AG08396 (cell line): ENCODE measurements around the gene HAND2.

Experiments
- DNase-seq: peaks from one replicate; pipeline ENCODE4 v3.0.0; 2012; ENCODE audit warnings: low spot score, mixed read lengths

Gene HAND2

GRCh38 chr4:173519111-173520101 lies 10.6 kb downstream of the HAND2 start:
- no peak for DNase-seq

- DNase-seq: no peak
These were observed 11.5 kb downstream of the HAND2 start for GRCh38 chr4:173518425-173519102.

GRCh38 chr4:173517781-173518424 lies 12.1 kb downstream of the HAND2 start:
- DNase-seq: no peak

- DNase-seq: no peak
These were observed 13.2 kb downstream of the HAND2 start for GRCh38 chr4:173516621-173517524.

- no peak for DNase-seq
These were observed 14.6 kb downstream of the HAND2 start for GRCh38 chr4:173515458-173515857.

- no peak for DNase-seq
These were observed 15.3 kb downstream of the HAND2 start for GRCh38 chr4:173514641-173515217.

- DNase-seq: no peak
These were observed 16.4 kb downstream of the HAND2 start for GRCh38 chr4:173513651-173514050.

GRCh38 chr4:173511787-173512361 lies 18.2 kb downstream of the HAND2 start:
- no peak for DNase-seq

GRCh38 chr4:173509036-173510001 lies 20.7 kb downstream of the HAND2 start:
- no peak for DNase-seq

GRCh38 chr4:173508386-173509035 lies 21.5 kb downstream of the HAND2 start:
- no peak for DNase-seq

- no peak for DNase-seq
These were observed 22.3 kb downstream of the HAND2 start for GRCh38 chr4:173507471-173508385.

GRCh38 chr4:173506597-173507211 lies 23.3 kb downstream of the HAND2 start:
- DNase-seq: no peak

- peak; percentile 87 for DNase-seq
These were observed 24.0 kb downstream of the HAND2 start for GRCh38 chr4:173505924-173506518.

- DNase-seq: no peak
These were observed 25.9 kb downstream of the HAND2 start for GRCh38 chr4:173504181-173504503.

GRCh38 chr4:173503330-173504180 lies 26.5 kb downstream of the HAND2 start:
- no peak for DNase-seq

- DNase-seq: no peak
These were observed 27.7 kb downstream of the HAND2 start for GRCh38 chr4:173502282-173502681.
